GM10847 (cell line): ENCODE measurements around the gene ZNF287.

Experiments used
- POLR2A ChIP-seq: IDR thresholded peaks from 2 replicates; pipeline ENCODE4 v1.6.1; 2011; ENCODE audit not compliant: insufficient read length; ENCODE audit errors: extremely low read depth

Gene ZNF287

DNA sequence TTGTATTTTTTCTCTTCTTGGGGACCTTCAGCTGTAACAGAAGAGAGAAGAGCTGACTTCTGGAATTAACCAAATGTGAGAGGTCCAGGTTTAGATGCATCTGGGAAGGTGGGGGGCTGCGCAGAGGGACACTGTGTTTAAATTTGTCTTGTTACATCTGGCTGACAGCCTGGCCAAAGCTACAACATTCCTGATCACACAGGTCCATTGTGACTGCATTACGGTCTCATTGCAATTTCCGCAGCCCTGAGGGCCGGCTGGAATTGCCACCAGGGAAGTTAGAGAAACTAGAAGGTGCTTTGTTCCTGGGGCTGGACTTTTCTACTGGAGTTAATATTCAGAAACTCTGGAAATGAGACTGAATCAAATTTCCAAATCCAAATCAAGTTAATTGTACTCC lies 39.1 kb downstream of the ZNF287 start:
- TF ChIP-seq POLR2A, result no peak

DNA sequence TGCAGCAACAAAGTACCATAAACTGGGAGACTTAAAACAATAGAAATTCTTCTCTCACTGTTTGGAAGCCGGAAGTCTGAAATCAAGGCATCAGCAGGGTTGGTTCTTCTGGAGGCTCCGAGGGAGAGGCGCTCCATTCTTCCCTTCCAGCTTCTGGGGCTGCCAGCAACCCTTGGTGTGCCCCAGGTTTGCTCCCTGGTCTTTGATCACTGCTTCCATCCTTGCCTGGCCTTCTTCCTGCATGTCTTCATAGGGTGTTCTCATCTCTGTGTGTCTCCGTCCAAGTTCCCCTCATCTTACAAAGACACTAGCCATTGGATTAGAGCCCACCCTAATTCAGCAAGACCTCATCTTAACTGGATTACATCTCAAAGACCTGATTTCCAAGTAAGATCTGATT lies 41.7 kb downstream of the ZNF287 start:
- TF ChIP-seq POLR2A, result no peak

DNA sequence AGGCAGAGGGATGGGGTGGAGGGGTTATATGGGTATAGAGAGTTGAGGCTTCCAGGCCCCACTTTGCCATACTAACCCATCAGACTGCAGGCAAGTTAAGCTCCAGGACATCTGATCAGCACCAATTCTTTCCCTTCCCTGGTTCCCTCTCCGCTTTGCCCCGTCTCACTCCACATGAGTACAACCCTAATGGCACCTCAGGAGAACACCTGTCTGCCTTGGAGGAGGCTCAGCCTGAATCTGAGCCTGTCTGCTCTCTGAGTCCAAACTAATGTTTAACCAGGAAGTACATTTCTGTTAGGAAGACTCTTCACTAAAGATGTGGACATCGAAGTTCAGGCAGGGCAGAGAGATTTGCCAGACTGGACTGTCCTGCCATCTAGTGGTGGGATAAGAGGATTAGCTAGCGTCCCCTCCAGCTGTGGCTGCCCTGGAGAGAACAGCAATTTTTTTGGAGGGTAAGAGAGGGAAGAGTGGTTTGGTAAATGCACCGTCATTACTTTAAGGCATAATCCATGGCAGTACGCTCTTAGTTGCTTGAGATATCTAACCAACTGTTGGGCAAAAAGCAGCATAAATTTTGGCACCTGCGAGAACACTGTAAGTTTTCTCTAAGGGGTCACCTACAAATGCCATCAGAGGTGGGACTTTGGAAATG lies 47.8 kb downstream of the ZNF287 start:
- TF ChIP-seq POLR2A, result no peak

DNA sequence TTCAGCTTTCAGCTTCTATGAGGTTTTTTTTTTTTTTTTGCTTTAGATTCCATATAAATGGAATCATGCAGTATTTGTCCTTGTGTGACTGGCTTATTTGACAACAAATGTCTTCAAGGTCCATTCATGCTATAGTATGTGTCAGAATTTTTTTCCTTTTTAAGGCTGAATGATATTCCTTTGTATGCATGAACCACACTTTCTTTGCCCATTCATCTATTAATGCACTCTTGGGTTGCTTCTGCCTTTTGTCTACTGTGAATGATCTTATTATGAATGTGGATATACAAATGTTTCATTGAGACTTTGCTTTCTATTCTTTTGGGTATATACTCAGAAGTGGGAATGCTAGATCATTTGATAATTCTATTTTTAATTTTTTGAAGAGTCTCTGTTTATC lies 50.0 kb downstream of the ZNF287 start:
- TF ChIP-seq POLR2A, result no peak

DNA sequence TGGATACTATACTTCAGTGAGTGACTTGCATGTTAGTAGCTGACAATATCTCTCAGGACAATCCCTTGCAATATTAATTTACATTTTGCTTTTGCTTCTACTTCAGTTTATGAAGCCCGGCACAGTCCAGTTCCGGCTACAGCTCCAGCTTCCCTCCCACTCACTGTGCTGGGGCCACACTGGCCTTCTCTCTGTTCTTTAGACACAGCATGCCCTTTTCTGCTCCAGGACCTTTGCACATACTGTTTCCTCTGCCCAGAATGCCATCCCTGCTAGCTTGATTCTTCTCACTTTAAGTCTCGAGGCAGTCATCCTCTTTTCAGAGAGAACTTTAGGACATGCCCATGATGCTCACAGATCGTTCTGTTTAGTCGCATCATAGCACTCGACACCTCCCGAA lies 51.5 kb downstream of the ZNF287 start:
- no peak for TF ChIP-seq POLR2A

DNA sequence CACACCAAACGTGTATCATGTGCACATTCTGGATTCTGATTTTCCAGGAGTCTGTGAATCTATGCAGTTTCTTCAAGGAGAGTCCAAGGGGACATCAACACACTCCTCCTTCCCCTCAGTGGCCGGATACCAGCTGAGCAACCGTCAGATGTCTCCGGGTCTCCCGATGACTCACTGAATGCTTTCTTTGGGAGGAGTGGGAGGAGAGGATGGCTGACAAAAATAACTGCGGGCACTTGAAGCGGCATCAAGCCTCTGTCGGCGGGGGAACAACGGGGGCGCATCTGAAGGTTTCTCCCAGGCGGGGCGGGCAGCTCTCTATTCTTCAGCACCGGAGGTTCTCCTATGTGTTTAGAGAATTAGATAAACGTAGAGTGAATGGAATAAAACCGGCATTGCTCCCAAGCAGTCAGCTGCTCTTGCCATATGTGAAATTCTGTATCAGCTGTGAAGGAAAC lies 52.4 kb downstream of the ZNF287 start:
- no peak for TF ChIP-seq POLR2A

DNA sequence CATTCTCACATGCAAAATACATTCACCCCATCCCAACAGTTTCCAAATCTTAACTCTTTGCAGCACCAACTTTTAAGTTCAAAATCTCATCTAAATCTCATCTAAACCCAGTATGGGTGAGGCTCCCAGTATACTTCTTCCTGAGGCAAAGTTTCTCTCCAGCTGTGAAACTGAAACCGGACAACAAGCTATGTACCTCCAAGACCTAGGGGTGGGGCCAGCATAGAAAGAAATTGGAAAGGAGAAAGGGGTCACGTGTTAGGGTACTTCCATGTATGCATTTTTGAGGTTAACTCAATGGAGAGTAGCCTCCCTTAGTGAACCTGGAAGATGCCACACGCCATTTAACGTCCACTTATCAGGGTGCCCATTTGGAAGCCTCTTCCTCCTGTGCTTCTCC lies 53.1 kb downstream of the ZNF287 start:
- no peak for TF ChIP-seq POLR2A

DNA sequence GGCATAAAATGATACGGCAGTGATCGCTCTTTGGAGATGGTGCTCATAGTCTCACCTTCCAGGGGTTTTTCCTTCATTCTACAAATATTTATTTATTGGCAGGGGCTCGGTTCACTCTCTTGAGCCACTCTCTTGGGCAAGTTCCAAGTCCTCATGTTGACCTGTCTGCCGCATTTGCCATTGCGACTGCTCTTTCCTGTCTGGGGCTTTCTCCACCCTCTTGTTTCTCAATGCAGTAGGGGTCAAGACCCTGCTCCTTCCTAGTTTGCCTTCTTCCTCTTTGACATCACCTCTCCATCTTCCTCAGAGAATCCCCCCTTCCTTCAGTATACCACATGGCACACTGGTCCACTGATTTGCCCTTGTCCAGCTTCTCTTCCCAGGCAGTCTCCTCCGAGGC lies 55.1 kb downstream of the ZNF287 start:
- no peak for TF ChIP-seq POLR2A

DNA sequence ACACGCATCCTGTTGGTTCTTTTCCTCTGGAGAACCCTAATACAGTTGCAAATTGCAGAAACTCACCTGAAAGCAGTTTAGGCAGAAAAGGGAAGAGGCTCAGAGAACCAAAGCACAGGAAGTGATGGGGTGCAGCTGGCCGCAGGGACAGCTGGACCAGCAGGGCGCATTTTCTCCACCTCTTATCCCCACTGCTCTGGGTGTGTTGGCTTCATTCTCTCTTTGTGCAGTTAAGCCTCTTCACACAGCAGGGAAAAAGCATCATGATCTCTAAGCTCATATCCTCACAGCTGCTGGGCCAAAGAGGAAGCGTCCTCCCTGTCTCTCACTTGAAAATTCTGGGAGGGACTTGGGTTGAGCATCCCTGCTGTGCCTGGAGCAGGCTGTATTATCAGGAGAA lies 57.0 kb downstream of the ZNF287 start:
- TF ChIP-seq POLR2A, result no peak

DNA sequence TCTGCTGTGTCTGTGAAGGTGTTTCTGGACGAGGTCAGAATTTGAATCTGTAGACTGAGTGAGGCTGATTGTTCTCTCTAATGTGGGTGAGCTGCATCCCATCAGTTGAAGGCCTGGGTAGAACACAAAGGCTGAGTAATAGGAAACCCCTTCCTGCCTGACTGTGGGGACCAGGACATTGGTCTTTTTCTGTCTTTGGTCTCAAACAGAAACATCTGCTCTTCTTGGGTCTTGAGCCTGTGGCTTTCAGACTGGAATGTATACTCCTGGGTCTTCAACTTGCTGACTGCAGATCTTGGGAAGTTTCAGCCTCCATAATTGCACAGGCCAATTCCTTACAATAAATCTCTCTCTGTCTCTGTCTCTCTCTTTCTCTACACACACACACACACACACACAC lies 57.4 kb downstream of the ZNF287 start:
- no peak for TF ChIP-seq POLR2A

DNA sequence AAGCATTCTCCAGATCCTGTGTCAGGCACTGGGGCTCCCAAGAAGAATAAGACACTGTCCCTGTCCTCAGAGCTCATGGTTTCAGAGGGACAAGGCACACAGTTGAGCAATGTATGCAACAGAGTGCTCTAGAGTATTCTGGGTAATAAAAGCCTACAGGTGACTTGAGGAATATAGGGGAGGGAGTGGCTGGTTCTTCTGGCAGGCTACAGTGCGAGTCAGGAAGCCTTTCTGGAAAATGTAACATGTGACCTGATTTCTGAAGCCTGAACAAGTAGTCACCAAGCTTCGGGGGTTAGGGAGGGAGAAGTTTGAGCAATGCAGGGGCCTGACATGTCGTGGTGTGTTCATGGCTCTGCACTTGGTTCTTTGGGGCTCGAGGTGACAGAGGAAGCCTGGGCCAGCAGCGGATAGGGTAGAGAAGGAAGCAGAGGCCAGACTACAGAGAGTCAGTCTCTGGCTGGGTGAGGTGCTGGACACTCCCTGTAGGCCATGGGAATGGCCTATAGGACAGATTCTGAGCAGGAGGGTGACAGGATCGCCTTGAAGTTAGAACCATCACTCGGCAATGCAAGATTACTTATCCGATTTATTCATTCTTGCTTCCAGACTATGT lies 61.0 kb downstream of the ZNF287 start:
- no peak for TF ChIP-seq POLR2A

DNA sequence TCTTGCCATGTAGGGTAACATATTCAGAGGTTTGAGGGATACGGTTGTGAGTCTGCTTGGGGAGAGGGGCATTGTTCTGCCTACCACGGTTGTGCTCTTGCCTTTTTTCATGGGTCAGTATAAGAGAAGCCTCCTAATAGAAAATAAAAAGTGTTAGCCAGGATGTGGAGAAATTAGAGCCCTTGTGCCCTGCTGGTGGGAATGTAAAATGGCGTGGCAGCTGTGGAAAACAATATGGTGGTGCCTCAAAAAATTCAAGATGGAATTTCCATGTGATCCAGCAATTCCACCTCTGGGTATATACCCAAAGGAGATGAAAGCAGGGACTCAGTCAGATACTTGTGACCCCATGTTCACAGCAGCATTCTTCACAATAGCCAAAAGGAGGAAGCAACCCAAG lies 62.8 kb downstream of the ZNF287 start:
- TF ChIP-seq POLR2A, result no peak

DNA sequence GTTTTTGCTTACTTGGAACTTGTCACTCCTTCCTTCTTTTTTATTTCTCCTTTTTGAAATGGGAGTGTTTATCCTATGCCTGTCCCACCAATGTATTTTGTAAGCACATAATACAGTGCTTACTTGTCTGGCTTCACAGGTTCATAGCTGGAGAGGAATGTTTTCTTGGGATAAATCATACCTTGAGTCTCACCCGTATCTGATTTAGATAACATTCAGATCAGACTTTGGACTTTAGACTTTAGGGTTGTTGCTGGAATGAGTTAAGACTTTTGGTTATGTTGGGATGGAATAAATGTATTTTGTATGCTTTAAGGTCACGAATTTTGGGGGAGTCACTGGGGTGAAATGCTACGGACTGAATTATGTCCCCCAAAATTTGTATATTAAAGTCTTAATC lies 64.0 kb downstream of the ZNF287 start:
- no peak for TF ChIP-seq POLR2A
